Prostate gland (tissue), 2 donors: ENCODE results near the gene CD82.

Experiments
- CTCF ChIP-seq, 4 experiments: fragments of 200-600 bp in 2 of 4; fragments of 450-650 bp in 2 of 4; sonication (generic) in 2 of 4; IDR thresholded peaks; 1 replicate in 3 of 4; 2 replicates in 1 of 4; pipeline ENCODE4 v1.5.1; 2016 to 2019; ENCODE audit warnings: antibody characterized with exemption in 4 of 4, mild to moderate bottlenecking in 2 of 4, moderate library complexity in 2 of 4
- POLR2A ChIP-seq: fragments of 450-650 bp; IDR thresholded peaks from one replicate; pipeline ENCODE4 v1.6.1; 2016; ENCODE audit warnings: antibody characterized with exemption, mild to moderate bottlenecking
- POLR2AphosphoS5 ChIP-seq: sonication (generic); formaldehyde crosslinking; IDR thresholded peaks from one replicate; pipeline ENCODE4 v1.6.1; 2017; ENCODE audit warnings: antibody characterized with exemption

- TF ChIP-seq CTCF (IDR thresholded peaks at IDR 0.05): no peak
- no peak for TF ChIP-seq POLR2AphosphoS5
- no peak for TF ChIP-seq POLR2A
These were observed 72.0 kb downstream of the CD82 start for GRCh38 chr11:44637487-44637886.
